Right ventricle myocardium superior (tissue), 1 donor: Measurements from ENCODE around the gene PI4KB. TPM values are rescaled to one million over a fixed set of nuclear protein-coding genes. Genes with fewer than 3 reads are reported as not detected.

ENCODE experiments used
- ATAC-seq: fragments of 200-7000 bp; cut with Tn5 transposase; one replicate; pipeline ENCODE4 v1.9.1; 2020; ENCODE audit warnings: mild to moderate bottlenecking; ENCODE audit not compliant: poor library complexity
- DNase-seq: peaks from one replicate; pipeline ENCODE4 v3.0.0-alpha.2; 2020
- intact Hi-C: fragments of 100-400 bp; cut with DNase I; formaldehyde crosslinking; loops from one replicate; pipeline ENCODE4 v1.11.2; 2022
- total RNA-seq: library from RNA; stranded (reverse); fragmentation: NEBNext Ultra II Directional; extraction: Animal tissue kit (Norgen Biotek cat#: 25700); gene quantifications from one replicate; pipeline ENCODE4 v1.2.1, GENCODE V29; 2021
- donor health status: DM: no; HTN: yes; CAD: no; lungs with severe emphysema.

PI4KB gene
- total RNA-seq, 1 donor from 2014 or later: 41.0 TPM

DNA sequence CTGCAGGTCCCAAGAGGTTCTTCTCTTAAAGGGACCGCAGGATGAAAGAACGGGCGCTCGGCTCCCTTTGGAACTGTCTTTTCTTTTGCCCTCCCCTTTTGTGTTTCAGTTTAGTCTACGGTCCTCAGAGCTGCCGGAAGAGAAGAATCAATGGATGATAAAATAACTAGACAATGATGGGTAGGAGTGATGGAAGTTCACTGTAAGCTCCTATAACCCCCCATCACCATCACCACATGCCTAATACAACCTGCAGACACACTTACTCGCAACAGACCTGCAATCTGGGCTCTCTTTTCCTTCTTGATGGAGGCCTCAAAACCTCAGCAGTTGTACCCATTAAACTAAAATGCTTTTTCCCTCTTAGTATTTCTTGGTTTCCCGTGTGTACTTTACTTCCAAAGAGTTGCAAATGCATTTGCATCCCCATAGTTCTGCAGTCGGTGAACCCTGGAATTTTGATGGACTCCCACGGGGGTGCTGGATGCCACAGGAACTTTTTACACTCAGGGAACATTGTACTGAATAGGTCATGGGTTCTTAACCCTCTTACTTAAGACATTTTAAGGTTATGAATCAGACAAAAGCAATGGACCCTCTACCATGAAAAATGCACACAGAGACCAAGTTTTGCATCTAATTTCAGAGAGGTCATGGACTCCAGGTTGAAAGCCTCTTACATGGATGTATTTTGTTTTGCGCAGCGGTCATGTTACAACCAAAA, 20.5 kb upstream of the PI4KB start:
- ATAC-seq (no peak), DNase-seq (no peak)
- intact Hi-C loops: no loop called here

- intact Hi-C loops: no loop called here
- ATAC-seq (peak; percentile 99), DNase-seq (peak; percentile 97)
Observed at GRCh38 chr1:151346769-151347522, 19.7 kb upstream of the PI4KB start, which contains the start of gene RFX5. RFX5 (minus strand) TSS chr1:151347252; CDS start chr1:151346320, 932 bp downstream.

DNA sequence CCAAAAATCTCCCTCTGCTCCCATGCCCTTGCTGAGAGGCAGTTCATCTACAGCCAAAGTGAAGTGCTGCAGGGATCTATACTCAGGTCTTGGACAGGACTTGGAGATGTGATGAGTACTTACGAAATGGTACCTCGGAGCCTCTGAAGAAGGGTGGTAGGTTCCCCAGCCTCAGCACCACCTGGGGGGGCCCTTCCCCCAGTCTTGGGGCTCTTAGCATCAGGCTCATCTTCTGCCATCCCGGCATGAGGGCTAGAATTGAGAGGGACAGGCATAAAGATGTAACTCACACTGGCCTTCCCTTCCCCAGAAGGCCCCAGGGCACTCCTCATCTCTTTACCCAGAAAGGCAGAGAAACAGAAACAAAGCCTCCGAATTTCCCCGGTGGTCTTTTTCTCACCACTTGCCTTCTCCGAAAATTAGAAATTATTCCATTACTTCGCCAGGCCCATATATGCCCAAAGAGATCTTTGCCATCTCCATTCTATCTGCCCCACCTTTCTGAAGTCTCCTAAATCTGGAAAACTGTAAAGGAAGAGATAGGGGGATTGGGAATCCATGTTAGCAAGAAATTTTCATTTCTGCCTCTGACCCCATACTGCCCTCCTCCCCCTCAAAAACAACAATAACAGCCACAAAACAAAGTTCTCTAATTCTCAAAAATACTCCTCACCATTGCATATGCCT, 19.0 kb upstream of the PI4KB start:
- intact Hi-C loops: no loop called here
- DNase-seq (no peak), ATAC-seq (no peak)

DNA sequence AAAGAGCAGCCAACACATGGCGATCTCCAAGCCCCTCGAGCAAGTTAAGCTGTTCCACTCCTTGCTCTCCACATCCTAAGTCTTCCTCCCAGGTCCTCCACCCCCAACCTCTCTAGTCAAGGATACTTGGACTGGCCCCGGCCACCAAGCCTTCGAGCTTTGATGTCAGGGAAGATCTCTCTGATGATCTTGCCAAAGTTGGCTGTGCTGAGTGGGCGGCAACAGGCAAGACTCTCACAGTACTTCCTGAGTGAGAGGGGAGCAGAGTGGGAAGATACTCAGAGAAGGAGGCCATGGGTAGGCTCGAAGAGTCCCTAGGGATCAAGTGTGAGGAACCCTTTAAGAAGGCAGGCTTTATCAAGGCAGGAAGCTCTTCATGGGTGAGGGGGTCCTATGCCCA, 17.1 kb upstream of the PI4KB start:
- no peak for DNase-seq
- intact Hi-C loops: loop anchor here (5.0 kb wide), 1 partner anchor 47 kb away; no protein-coding TSS in a partner anchor

DNA sequence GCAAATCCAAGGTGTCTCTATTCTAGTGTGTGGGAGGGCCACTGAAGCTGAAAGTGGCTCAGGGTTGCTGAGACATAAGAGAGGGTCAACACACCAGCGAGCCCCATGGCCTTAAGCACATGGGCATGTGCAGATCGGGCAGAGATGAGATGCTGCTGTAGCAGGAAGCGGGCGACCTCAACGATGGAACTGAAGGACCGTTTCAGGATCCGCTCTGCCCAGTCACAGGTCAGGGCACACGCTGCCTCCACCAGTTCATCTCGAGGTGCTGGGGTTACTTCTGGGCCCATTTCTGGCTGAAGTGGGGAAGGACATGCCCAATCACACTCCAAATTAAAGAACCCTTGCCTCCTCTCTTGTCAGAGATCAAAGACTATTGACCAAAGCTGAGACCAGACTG, 16.4 kb upstream of the PI4KB start:
- no peak for ATAC-seq
- DNase-seq: no peak
- intact Hi-C loops: loop anchor here (5.0 kb wide), 1 partner anchor 46 kb away; no protein-coding TSS in a partner anchor

More for the DNA sequence above, 17.1 kb upstream of the PI4KB start:
- ATAC-seq: no peak

DNA sequence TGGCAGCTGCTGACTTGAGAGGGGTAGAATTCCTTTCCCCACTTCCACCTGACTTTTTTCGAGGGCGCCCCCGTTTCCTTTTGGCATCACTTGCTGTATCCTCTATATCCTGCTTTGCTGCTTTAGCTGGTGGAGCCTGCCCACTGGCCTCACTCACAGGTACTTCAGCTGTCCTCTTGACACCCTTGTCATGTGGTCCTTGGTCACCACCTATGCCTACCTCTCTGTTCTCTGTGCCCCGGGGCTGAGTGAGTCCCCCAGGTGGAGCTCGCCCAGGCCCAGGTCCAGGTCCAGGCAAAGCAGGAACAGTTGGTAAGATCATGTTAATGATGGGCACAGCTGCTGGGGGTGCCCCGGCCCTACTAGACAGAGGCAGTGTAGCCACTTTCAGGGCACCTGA, 15.4 kb upstream of the PI4KB start:
- intact Hi-C loops: loop anchor here (5.0 kb wide), 1 partner anchor 45 kb away; no protein-coding TSS in a partner anchor
- no peak for ATAC-seq
- no peak for DNase-seq

GRCh38 chr1:151342021-151342420, 14.8 kb upstream of the PI4KB start:
- DNase-seq (no peak), ATAC-seq (no peak)
- intact Hi-C loops: loop anchor here (5.0 kb wide), 1 partner anchor 45 kb away; no protein-coding TSS in a partner anchor

GRCh38 chr1:151340870-151341754, 13.9 kb upstream of the PI4KB start:
- ATAC-seq (peak; percentile 91), DNase-seq (no peak)
- intact Hi-C loops: loop anchor here (5.0 kb wide), 1 partner anchor 44 kb away; no protein-coding TSS in a partner anchor

- ATAC-seq (no peak), DNase-seq (no peak)
- intact Hi-C loops: no loop called here
Observed at GRCh38 chr1:151336556-151336955, 9.3 kb upstream of the PI4KB start.

DNA sequence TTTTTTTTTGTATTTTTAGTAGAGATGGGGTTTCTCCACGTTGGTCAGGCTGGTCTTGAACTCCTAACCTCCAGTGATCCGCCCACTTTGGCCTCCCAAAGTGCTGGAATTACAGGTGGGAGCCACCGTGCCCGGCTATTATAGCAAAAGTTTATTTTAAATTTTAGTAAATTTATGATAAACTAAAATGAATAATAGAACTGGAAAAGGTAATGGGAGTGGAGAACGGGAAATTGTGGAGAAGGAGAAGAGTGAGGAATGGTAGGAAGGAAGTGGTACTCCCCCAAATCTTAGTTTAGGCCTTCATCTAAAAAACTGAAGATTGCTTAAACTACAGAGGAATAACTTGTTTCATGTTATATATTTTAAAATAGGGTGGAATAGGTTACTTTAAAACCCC, 7.6 kb upstream of the PI4KB start:
- ATAC-seq (no peak), DNase-seq (no peak)
- intact Hi-C loops: no loop called here

GRCh38 chr1:151327903-151328674, 873 bp upstream of the PI4KB start:
- no peak for DNase-seq
- peak; percentile 37 for ATAC-seq
- intact Hi-C loops: no loop called here

- intact Hi-C loops: no loop called here
- peak; percentile 68 for ATAC-seq
- peak; percentile 59 for DNase-seq
Observed at GRCh38 chr1:151326619-151327222, 495 bp downstream of the PI4KB start.

- intact Hi-C loops: no loop called here
- DNase-seq (no peak), ATAC-seq (no peak)
Observed at GRCh38 chr1:151325646-151326429, 1.4 kb downstream of the PI4KB start.

- intact Hi-C loops: no loop called here
- DNase-seq: no peak
- ATAC-seq: no peak
Observed at GRCh38 chr1:151325231-151325630, 2.0 kb downstream of the PI4KB start.

GRCh38 chr1:151324390-151324930, 2.8 kb downstream of the PI4KB start:
- intact Hi-C loops: no loop called here
- DNase-seq (no peak), ATAC-seq (no peak)

GRCh38 chr1:151318975-151319374, 8.2 kb downstream of the PI4KB start:
- ATAC-seq: no peak
- DNase-seq: no peak
- intact Hi-C loops: no loop called here
